GM21515 (cell line): ENCODE results near the gene MROH9.

Source experiments
- ATAC-seq: cut with Tn5 transposase; IDR thresholded peaks from one replicate; pipeline ENCODE4 v1.9.1; 2021; ENCODE audit not compliant: unreplicated experiment

MROH9 gene

GRCh38 chr1:170967042-170967910 is 31.9 kb downstream of the MROH9 start:
- ATAC-seq = peak; percentile 72

GRCh38 chr1:170970256-170970655 is 34.9 kb downstream of the MROH9 start:
- no peak for ATAC-seq

- ATAC-seq = no peak
Measured at GRCh38 chr1:170978371-170978910, 43.1 kb downstream of the MROH9 start.

- no peak for ATAC-seq
Measured at GRCh38 chr1:170985406-170985805, 50.1 kb downstream of the MROH9 start.

- ATAC-seq = no peak
Measured at GRCh38 chr1:170986901-170987300, 51.6 kb downstream of the MROH9 start.

GRCh38 chr1:170987424-170987823 is 52.1 kb downstream of the MROH9 start:
- ATAC-seq = no peak

- no peak for ATAC-seq
Measured at GRCh38 chr1:170993151-170993550, 57.8 kb downstream of the MROH9 start.

GRCh38 chr1:170993717-170994116 is 58.4 kb downstream of the MROH9 start:
- no peak for ATAC-seq

- ATAC-seq = no peak
Measured at GRCh38 chr1:171014880-171015279, 79.5 kb downstream of the MROH9 start.

GRCh38 chr1:171017426-171017825 is 82.1 kb downstream of the MROH9 start:
- no peak for ATAC-seq

- ATAC-seq = no peak
Measured at GRCh38 chr1:171019971-171020370, 84.6 kb downstream of the MROH9 start.

- ATAC-seq = no peak
Measured at GRCh38 chr1:171032822-171033702, 97.7 kb downstream of the MROH9 start.

- no peak for ATAC-seq
Measured at GRCh38 chr1:171037626-171038025, 102.3 kb downstream of the MROH9 start.

GRCh38 chr1:171038284-171038683 is 103.0 kb downstream of the MROH9 start:
- no peak for ATAC-seq

- no peak for ATAC-seq
Measured at GRCh38 chr1:171048014-171048413, 112.7 kb downstream of the MROH9 start.

- ATAC-seq = no peak
Measured at GRCh38 chr1:171052977-171053376, 117.6 kb downstream of the MROH9 start.

- ATAC-seq = no peak
Measured at GRCh38 chr1:171055966-171056643, 120.8 kb downstream of the MROH9 start.

- ATAC-seq = no peak
Measured at GRCh38 chr1:171061425-171062143, 126.2 kb downstream of the MROH9 start.

- no peak for ATAC-seq
Measured at GRCh38 chr1:171062902-171063301, 127.6 kb downstream of the MROH9 start.

- no peak for ATAC-seq
Measured at GRCh38 chr1:171075041-171075440, 139.7 kb downstream of the MROH9 start.
